Smooth muscle cell (in vitro differentiated cells): ENCODE measurements around the gene SLC1A6. TPM values are rescaled to one million over a fixed set of nuclear protein-coding genes. Genes with fewer than 3 reads are reported as not detected.

Experiments used
- DNase-seq: peaks from one replicate; lab custom pipeline; 2025; ENCODE audit not compliant: unreplicated experiment; lab: John Stamatoyannopoulos, UW
- H2AFZ ChIP-seq: fragments of 200-600 bp; sonication (generic); 2 replicates; pipeline ENCODE4 v1.6.0; 2016; ENCODE audit warnings: antibody characterized with exemption, low read depth, mild to moderate bottlenecking
- H3F3A ChIP-seq: fragments of 200-600 bp; sonication (generic); 2 replicates; pipeline ENCODE4 v1.6.0; 2017; ENCODE audit warnings: antibody characterized with exemption, low read depth
- H3K27ac ChIP-seq: fragments of 200-600 bp; sonication (generic); 2 replicates; pipeline ENCODE4 v1.5.1; 2016; ENCODE audit warnings: low read depth, mild to moderate bottlenecking
- H3K27me3 ChIP-seq: fragments of 200-600 bp; sonication (generic); 2 replicates; pipeline ENCODE4 v1.6.1; 2016; ENCODE audit warnings: low read depth, mild to moderate bottlenecking
- H3K36me3 ChIP-seq: fragments of 200-600 bp; sonication (generic); 2 replicates; pipeline ENCODE4 v1.5.1; 2016; ENCODE audit warnings: low read depth
- H3K4me1 ChIP-seq: fragments of 200-600 bp; sonication (generic); 2 replicates; pipeline ENCODE4 v1.5.1; 2016; ENCODE audit warnings: low read depth
- H3K4me2 ChIP-seq: fragments of 200-600 bp; sonication (generic); 2 replicates; pipeline ENCODE4 v1.6.0; 2016; ENCODE audit warnings: mild to moderate bottlenecking
- H3K4me3 ChIP-seq: fragments of 200-600 bp; sonication (generic); 2 replicates; pipeline ENCODE4 v1.5.1; 2016; ENCODE audit warnings: mild to moderate bottlenecking
- H3K79me2 ChIP-seq: fragments of 200-600 bp; sonication (generic); 2 replicates; pipeline ENCODE4 v1.6.0; 2016; ENCODE audit warnings: low read depth, mild to moderate bottlenecking
- H3K9ac ChIP-seq: fragments of 200-600 bp; sonication (generic); 2 replicates; pipeline ENCODE4 v1.6.0; 2016; ENCODE audit warnings: low read depth
- H3K9me3 ChIP-seq: fragments of 200-600 bp; sonication (generic); replicated peaks from 2 replicates; pipeline ENCODE4 v1.5.1; 2016; ENCODE audit warnings: low read depth
- H4K20me1 ChIP-seq: fragments of 200-600 bp; sonication (generic); 2 replicates; pipeline ENCODE4 v1.6.0; 2016; ENCODE audit warnings: low read depth
- CTCF ChIP-seq: fragments of 200-600 bp; sonication (generic); IDR thresholded peaks from 2 replicates; pipeline ENCODE4 v1.5.1; 2017; ENCODE audit warnings: borderline replicate concordance, mild to moderate bottlenecking, antibody characterized with exemption; ENCODE audit not compliant: insufficient read depth, poor library complexity, severe bottlenecking
- WGBS: methylation state at CpG from one replicate; pipeline ENCODE4 v1.1.7; 2016; ENCODE audit warnings: low lambda C conversion rate; 5-methylcytosine and 5-hydroxymethylcytosine counted together
- polyA plus RNA-seq: library from polyadenylated mRNA; unstranded; fragments of >200 nt; fragmentation: Nextera tagmentation; extraction: Ambion mirVana; gene quantifications from 2 replicates; pipeline ENCODE4 v1.2.1, GENCODE V29; 2016
- total RNA-seq: library from RNA; depleted of rRNA; stranded (reverse); fragments of >200 nt; gene quantifications from 2 replicates; pipeline ENCODE4 v1.2.3, GENCODE V29; 2014

SLC1A6 gene
- total and polyA plus RNA-seq, 2 experiments from 2014 or later = 2.4 to 20.9 TPM

- H3K36me3 ChIP-seq = no peaks in the 10 kb centered on the region
- DNase-seq = no peak
- no peak for TF ChIP-seq CTCF
- no peak overlapping the region for H3K27ac ChIP-seq
- H3K4me1 ChIP-seq = no peaks in the 10 kb centered on the region
- no peaks in the 10 kb centered on the region for H3K27me3 ChIP-seq
- no peaks in the 10 kb centered on the region for H4K20me1 ChIP-seq
- H3K79me2 ChIP-seq = no peaks in the 10 kb centered on the region
- H3K4me2 ChIP-seq = no peak overlapping the region
- H3K4me3 ChIP-seq = no peak overlapping the region
- H3K9ac ChIP-seq = no peak overlapping the region
- 48% methylated on average over 1 of the region's 1 CpG for WGBS
- no peak overlapping the region for H2AFZ ChIP-seq
- no peaks in the 10 kb centered on the region for H3F3A ChIP-seq
- no peaks in the 10 kb centered on the region for H3K9me3 ChIP-seq
Observed at GRCh38 chr19:14933506-14933905, 46.2 kb downstream of the SLC1A6 start.

- Histone ChIP-seq H4K20me1 (no peaks in the 10 kb centered on the region), H3K27ac (no peak overlapping the region), H3K36me3 (no peaks in the 10 kb centered on the region), H3K9ac (no peak overlapping the region), H3K4me2 (no peak overlapping the region), H3K27me3 (no peaks in the 10 kb centered on the region), H2AFZ (no peak overlapping the region), H3F3A (no peaks in the 10 kb centered on the region), H3K9me3 (no peaks in the 10 kb centered on the region), H3K4me3 (no peak overlapping the region), H3K79me2 (no peaks in the 10 kb centered on the region), H3K4me1 (no peaks in the 10 kb centered on the region)
- TF ChIP-seq CTCF = no peak
- DNase-seq = no peak
- 65% methylated on average over 5 of the region's 5 CpGs for WGBS
Observed at GRCh38 chr19:14916848-14917247, 62.8 kb downstream of the SLC1A6 start.

- 69% methylated on average over 6 of the region's 6 CpGs for WGBS
Observed at GRCh38 chr19:14915116-14915515, 64.5 kb downstream of the SLC1A6 start.

More at GRCh38 chr19:14915116-14915515, 64.5 kb downstream of the SLC1A6 start:
- H3K4me2 ChIP-seq = no peak overlapping the region
- no peak overlapping the region for H3K9ac ChIP-seq
- no peaks in the 10 kb centered on the region for H3K79me2 ChIP-seq
- H2AFZ ChIP-seq = no peak overlapping the region
- DNase-seq = no peak
- no peaks in the 10 kb centered on the region for H3K4me1 ChIP-seq
- no peaks in the 10 kb centered on the region for H3K36me3 ChIP-seq
- H3F3A ChIP-seq = no peaks in the 10 kb centered on the region
- H4K20me1 ChIP-seq = no peaks in the 10 kb centered on the region
- H3K27me3 ChIP-seq = no peaks in the 10 kb centered on the region
- no peak for TF ChIP-seq CTCF
- H3K27ac ChIP-seq = no peak overlapping the region
- H3K9me3 ChIP-seq = no peaks in the 10 kb centered on the region
- H3K4me3 ChIP-seq = no peak overlapping the region
